GM18502 (cell line): Measurements from ENCODE around the gene RIMS4.

Experiments
- ATAC-seq: cut with Tn5 transposase; IDR thresholded peaks from one replicate; pipeline ENCODE4 v1.9.1; 2021; ENCODE audit warnings: mild to moderate bottlenecking; ENCODE audit not compliant: unreplicated experiment, poor library complexity

RIMS4 gene

GRCh38 chr20:44705364-44706094 is 104.8 kb downstream of the RIMS4 start:
- no peak for ATAC-seq

GRCh38 chr20:44704551-44704971 is 105.8 kb downstream of the RIMS4 start:
- ATAC-seq, result no peak

- no peak for ATAC-seq
Observed at GRCh38 chr20:44703956-44704488, 106.3 kb downstream of the RIMS4 start.

GRCh38 chr20:44703183-44703925 is 107.0 kb downstream of the RIMS4 start:
- no peak for ATAC-seq

DNA sequence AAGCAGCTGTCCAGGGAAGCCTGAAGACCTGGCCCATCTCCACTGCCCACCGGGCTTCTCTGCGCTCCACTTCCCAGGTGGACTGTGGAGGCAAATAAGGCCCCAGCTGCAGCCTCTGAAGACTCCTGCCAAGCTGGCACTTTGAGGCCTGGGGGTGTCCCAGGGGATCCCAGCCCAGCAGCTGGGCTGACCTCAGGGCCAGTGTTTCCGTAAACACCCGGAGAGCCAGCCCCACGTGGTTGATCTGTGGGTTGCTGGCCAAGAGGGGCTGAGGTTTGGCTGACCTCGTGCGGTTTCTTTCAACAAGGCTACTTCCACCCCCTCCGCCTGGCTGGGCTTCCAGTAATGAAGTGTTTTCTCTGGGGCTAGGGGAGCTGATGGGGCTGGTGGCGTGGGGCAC is 107.6 kb downstream of the RIMS4 start:
- ATAC-seq, result no peak

DNA sequence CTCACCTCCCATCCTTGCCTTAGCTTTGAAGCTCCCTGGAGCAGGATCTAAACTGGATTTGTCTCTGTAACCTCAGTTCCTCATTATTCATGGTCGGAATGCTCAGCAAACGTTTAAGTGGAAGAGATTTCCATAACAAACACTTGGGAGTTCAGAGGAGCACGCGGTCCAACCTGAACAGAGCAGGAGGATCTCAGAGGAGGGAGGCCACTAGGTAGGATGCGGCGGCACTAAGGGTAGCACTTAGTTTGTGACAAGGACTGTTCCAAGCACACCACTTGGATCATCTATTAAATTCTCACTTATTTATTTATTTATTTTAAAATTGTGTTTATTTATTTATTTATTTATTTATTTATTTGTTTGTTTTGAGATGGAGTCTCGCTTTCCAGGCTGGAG is 108.5 kb downstream of the RIMS4 start:
- ATAC-seq, result no peak
